PC-9 (cell line): ENCODE measurements around the gene MOV10L1. TPM values are rescaled to one million over a fixed set of nuclear protein-coding genes. Genes with fewer than 3 reads are reported as not detected.

ENCODE experiments used
- BruUV-seq: library from RNA; stranded (reverse); fragments of 400-500 nt; replicated peaks from 2 replicates; lab custom pipeline; 2021; lab: Mats Ljungman, UMichigan
- CTCF ChIA-PET: fragments of 300-600 bp; sonication (Branson Sonifier 250); formaldehyde crosslinking; loops from one replicate; lab custom pipeline; 2022; ENCODE audit warnings: antibody characterized with exemption; lab: Charles Lee
- POLR2A ChIA-PET: fragments of 300-600 bp; sonication (Branson Sonifier 250); formaldehyde crosslinking; loops from one replicate; lab custom pipeline; 2022; ENCODE audit warnings: antibody characterized with exemption; ENCODE audit not compliant: unreplicated experiment; lab: Charles Lee
- DNase-seq, 2 experiments: peaks; one replicate each; pipeline versions ENCODE4 v3.0.0 to v3.0.0-alpha.2; 2015 to 2022; ENCODE audit warnings: mixed read lengths in 1 of 2
- H2AFZ ChIP-seq: fragments of 200-600 bp; sonication (generic); 2 replicates; pipeline ENCODE4 v1.8.1; 2017; ENCODE audit warnings: antibody characterized with exemption
- H3F3A ChIP-seq: fragments of 200-600 bp; sonication (generic); 2 replicates; pipeline ENCODE4 v1.8.1; 2017; ENCODE audit warnings: antibody characterized with exemption, mild to moderate bottlenecking, low read depth; ENCODE audit not compliant: insufficient read depth
- H3K27ac ChIP-seq: fragments of 200-600 bp; sonication (generic); 2 replicates; pipeline ENCODE4 v1.6.1; 2016; ENCODE audit warnings: mixed run types
- H3K27me3 ChIP-seq: fragments of 200-600 bp; sonication (generic); 2 replicates; pipeline ENCODE4 v1.6.1; 2016; ENCODE audit warnings: low read depth, mixed run types; ENCODE audit not compliant: insufficient read depth
- H3K36me3 ChIP-seq: fragments of 200-600 bp; sonication (generic); 2 replicates; pipeline ENCODE4 v1.6.1; 2016; ENCODE audit warnings: low read depth, mixed run types
- H3K4me1 ChIP-seq: fragments of 200-600 bp; sonication (generic); replicated peaks from 2 replicates; pipeline ENCODE4 v1.6.1; 2016; ENCODE audit warnings: mixed run types; ENCODE audit not compliant: insufficient read depth
- H3K4me2 ChIP-seq: fragments of 200-600 bp; sonication (generic); 2 replicates; pipeline ENCODE4 v1.6.1; 2017; ENCODE audit warnings: mixed run types
- H3K4me3 ChIP-seq: fragments of 200-600 bp; sonication (generic); 2 replicates; pipeline ENCODE4 v1.6.1; 2016; ENCODE audit warnings: mixed run types
- H3K79me2 ChIP-seq: fragments of 200-600 bp; sonication (generic); 2 replicates; pipeline ENCODE4 v1.6.1; 2017; ENCODE audit warnings: low read depth, mixed run types
- H3K9me2 ChIP-seq: fragments of 200-600 bp; sonication (generic); 2 replicates; pipeline ENCODE4 v1.8.1; 2017; ENCODE audit warnings: mild to moderate bottlenecking; ENCODE audit not compliant: insufficient read depth
- H3K9me3 ChIP-seq: fragments of 200-600 bp; sonication (generic); 2 replicates; pipeline ENCODE4 v1.8.1; 2016; ENCODE audit warnings: low read depth; ENCODE audit not compliant: insufficient read depth
- H4K20me1 ChIP-seq: fragments of 200-600 bp; sonication (generic); 2 replicates; pipeline ENCODE4 v1.8.1; 2017; ENCODE audit not compliant: insufficient read depth
- EZH2 ChIP-seq: fragments of 200-600 bp; sonication (generic); IDR thresholded peaks from 2 replicates; pipeline ENCODE4 v1.8.0; 2017; ENCODE audit warnings: antibody characterized with exemption, low read depth
- intact Hi-C: fragments of 100-400 bp; cut with micrococcal nuclease; formaldehyde crosslinking; loops from one replicate; pipeline ENCODE4 v1.10.0; 2022; ENCODE audit not compliant: unreplicated experiment
- total RNA-seq: library from RNA; stranded (reverse); gene quantifications from 2 replicates; pipeline ENCODE4 v1.2.3, GENCODE V29; 2021
- TF ChIP-seq, protein P1 (sequence below): fragments of 200-600 bp; sonication (generic); conservative IDR thresholded peaks from 2 replicates; pipeline ENCODE4 v1.6.1; 2017; ENCODE audit warnings: mixed run types, antibody characterized with exemption, mild to moderate bottlenecking, moderate library complexity

The MOV10L1 gene
- total RNA-seq, 1 experiment from 2014 or later: not detected

GRCh38 chr22:50090412-50090714, 557 bp downstream of the MOV10L1 start:
- no peaks in the 10 kb centered on the region for H4K20me1 ChIP-seq
- no peaks in the 10 kb centered on the region for H3K4me1 ChIP-seq
- POLR2A ChIA-PET: no interaction called here
- no TSS peak for BruUV-seq
- no peak overlapping the region for H3K4me2 ChIP-seq
- no peak overlapping the region for H3K4me3 ChIP-seq
- H3K36me3 ChIP-seq: no peaks in the 10 kb centered on the region
- TF ChIP-seq, protein P1, sequence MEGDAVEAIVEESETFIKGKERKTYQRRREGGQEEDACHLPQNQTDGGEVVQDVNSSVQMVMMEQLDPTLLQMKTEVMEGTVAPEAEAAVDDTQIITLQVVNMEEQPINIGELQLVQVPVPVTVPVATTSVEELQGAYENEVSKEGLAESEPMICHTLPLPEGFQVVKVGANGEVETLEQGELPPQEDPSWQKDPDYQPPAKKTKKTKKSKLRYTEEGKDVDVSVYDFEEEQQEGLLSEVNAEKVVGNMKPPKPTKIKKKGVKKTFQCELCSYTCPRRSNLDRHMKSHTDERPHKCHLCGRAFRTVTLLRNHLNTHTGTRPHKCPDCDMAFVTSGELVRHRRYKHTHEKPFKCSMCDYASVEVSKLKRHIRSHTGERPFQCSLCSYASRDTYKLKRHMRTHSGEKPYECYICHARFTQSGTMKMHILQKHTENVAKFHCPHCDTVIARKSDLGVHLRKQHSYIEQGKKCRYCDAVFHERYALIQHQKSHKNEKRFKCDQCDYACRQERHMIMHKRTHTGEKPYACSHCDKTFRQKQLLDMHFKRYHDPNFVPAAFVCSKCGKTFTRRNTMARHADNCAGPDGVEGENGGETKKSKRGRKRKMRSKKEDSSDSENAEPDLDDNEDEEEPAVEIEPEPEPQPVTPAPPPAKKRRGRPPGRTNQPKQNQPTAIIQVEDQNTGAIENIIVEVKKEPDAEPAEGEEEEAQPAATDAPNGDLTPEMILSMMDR: no peak
- TF ChIP-seq EZH2: no peak
- DNase-seq: no peak
- intact Hi-C loops: no loop called here
- H3F3A ChIP-seq: no peaks in the 10 kb centered on the region
- no peaks in the 10 kb centered on the region for H3K9me3 ChIP-seq
- CTCF ChIA-PET: no interaction called here
- H3K27ac ChIP-seq: no peak overlapping the region
- no peaks in the 10 kb centered on the region for H3K9me2 ChIP-seq
- H3K27me3 ChIP-seq: peaks cover 59% of the 10 kb centered on the region
- no peaks in the 10 kb centered on the region for H3K79me2 ChIP-seq
- no peak overlapping the region for H2AFZ ChIP-seq

DNA sequence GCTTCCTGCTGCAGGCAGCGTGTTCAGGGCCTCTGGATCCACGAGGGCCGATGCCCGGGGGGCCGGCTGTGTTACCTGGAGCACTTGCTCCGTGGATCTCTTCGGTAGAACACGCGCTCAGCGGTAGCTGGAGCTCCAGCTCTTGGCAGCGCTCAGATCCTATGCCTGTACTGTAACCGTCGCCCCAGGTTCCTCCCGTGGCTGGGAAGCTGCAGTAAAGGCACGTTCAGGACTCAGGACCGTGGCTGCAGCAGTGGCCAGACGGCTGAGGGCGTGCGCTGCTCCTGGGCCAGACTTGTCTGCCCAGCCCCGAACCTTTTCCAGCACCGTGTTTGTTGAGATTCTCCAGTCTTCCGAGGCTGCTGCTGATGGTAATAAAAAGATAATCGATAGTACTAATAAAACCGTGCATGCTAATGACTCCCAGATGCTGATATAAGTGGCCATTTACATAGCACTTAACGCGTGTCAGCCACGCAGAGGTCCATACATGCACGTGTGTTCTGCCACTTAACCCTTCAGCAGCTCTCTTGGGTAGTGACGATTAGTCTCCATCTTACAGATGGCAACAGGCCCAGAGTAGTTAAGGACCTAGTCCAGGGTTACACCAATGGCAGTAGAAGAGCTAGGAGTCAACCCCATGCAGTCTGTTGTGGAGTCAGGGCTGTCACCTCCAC, 1.4 kb downstream of the MOV10L1 start:
- intact Hi-C loops: no loop called here
- Histone ChIP-seq H3K36me3 (no peaks in the 10 kb centered on the region), H3K79me2 (no peaks in the 10 kb centered on the region), H2AFZ (no peak overlapping the region), H4K20me1 (no peaks in the 10 kb centered on the region), H3K4me1 (no peaks in the 10 kb centered on the region), H3K27ac (no peak overlapping the region), H3K4me3 (no peak overlapping the region), H3F3A (no peaks in the 10 kb centered on the region), H3K9me3 (no peaks in the 10 kb centered on the region), H3K27me3 (peaks cover 68% of the 10 kb centered on the region), H3K4me2 (no peak overlapping the region), H3K9me2 (no peaks in the 10 kb centered on the region)
- CTCF ChIA-PET: no interaction called here
- no TSS peak for BruUV-seq
- TF ChIP-seq, protein P1: no peak
- no peak for TF ChIP-seq EZH2
- POLR2A ChIA-PET: no interaction called here
- no peak for DNase-seq

DNA sequence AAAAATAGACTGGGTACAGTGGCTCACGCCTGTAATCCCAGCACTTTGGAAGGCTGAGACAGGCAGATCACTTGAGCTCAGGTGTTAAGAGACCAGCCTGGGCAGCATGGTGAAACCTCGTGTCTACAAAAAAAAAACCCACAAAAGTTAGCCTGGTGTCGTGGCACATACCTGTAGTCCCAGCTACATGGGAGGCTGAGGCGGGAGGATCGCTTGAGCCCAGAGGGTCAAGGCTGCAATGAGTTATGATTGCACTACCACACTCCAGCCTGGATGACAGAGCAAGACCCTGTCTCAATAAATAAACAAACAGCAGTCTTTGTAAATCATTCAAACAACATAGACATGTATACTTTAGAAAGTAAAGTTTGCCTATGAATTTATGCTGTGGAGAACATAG, 2.5 kb downstream of the MOV10L1 start:
- Histone ChIP-seq H3K27me3 (peaks cover 79% of the 10 kb centered on the region), H3K4me2 (no peak overlapping the region), H3K9me3 (no peaks in the 10 kb centered on the region), H2AFZ (no peak overlapping the region), H4K20me1 (no peaks in the 10 kb centered on the region), H3K4me3 (no peak overlapping the region), H3K27ac (no peak overlapping the region), H3K36me3 (no peaks in the 10 kb centered on the region), H3K4me1 (no peaks in the 10 kb centered on the region), H3K79me2 (no peaks in the 10 kb centered on the region), H3K9me2 (no peaks in the 10 kb centered on the region), H3F3A (no peaks in the 10 kb centered on the region)
- intact Hi-C loops: no loop called here
- no peak for TF ChIP-seq EZH2
- TF ChIP-seq, protein P1: no peak
- BruUV-seq: no TSS peak
- no peak for DNase-seq
- ChIA-PET POLR2A (no interaction called here), CTCF (interaction anchor here (0.7 kb wide), 1 partner anchor 393 kb away, joined by 3 read pairs; no protein-coding TSS in a partner anchor)
